ENCODE results near the gene EFHD1.
"Not testable (repeated sequence)": the region's sequence is repeated elsewhere in the genome, so short reads cannot be mapped to it uniquely, and the experiment has no call there.

EFHD1 gene

GRCh38 chr2:232699110-232699509, 65.7 kb downstream of the EFHD1 start:
- H3K4me3 ChIP-seq (ENCODE audit: low read depth, low read length) = no peak overlapping the region; the same call in 1 of the 2 replicates
- no peak for TF ChIP-seq CTCF (IDR thresholded peaks at IDR 0.05; ENCODE audit: low read depth, low read length, missing control alignments)
- no peak for DNase-seq (ENCODE audit: low read depth)

DNA sequence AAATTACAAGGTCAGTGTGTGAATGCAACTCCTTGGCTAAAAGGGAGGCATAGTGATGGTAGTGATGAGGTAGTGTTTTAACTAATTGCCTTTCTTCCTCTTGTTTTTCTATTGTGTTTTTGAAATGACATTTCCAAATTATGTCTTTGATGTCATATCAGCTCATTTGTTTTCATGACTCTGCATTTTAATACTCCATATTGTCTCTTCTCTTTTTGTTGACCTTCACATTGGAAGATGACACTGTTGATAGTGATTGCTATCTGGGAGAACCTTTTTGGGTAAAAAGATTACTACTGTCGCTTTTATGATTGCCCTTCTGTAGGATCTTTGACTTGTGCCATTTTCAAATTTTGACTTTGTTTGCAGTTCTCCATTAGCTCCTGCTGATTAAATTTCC, 66.8 kb downstream of the EFHD1 start:
- H3K4me3 ChIP-seq (ENCODE audit: low read depth, low read length) = no peak overlapping the region
- no peak for DNase-seq (ENCODE audit: low read depth)
- TF ChIP-seq CTCF (IDR thresholded peaks at IDR 0.05; ENCODE audit: low read depth, low read length, missing control alignments) = no peak

GRCh38 chr2:232707076-232707475, 73.7 kb downstream of the EFHD1 start:
- no peak overlapping the region for H3K4me3 ChIP-seq (ENCODE audit: low read depth, low read length)
- no peak for TF ChIP-seq CTCF (IDR thresholded peaks at IDR 0.05; ENCODE audit: low read depth, low read length, missing control alignments)
- DNase-seq (ENCODE audit: low read depth) = no peak

DNA sequence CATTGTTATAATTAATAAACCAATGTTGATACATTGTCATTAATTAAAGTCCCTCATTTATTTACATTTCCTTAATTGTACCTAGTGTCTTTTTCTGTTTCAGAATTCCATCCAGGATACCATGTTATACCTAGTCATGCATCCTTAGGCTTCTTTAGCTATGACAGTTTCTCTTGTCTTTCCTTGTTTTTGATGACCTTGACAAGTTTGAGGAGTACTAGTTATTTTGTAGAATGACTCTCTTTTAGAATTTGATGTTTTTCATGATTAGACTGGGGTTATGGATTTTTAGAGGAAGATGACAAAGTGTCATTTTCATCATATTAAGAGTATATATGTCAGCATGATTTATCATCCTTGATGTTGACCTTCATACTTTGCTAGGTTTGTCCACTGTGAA, 80.1 kb downstream of the EFHD1 start:
- no peak for TF ChIP-seq CTCF (IDR thresholded peaks at IDR 0.05; ENCODE audit: low read depth, low read length, missing control alignments)

GRCh38 chr2:232714969-232715368, 81.6 kb downstream of the EFHD1 start:
- no peak overlapping the region for H3K4me3 ChIP-seq (ENCODE audit: low read depth, low read length)
- TF ChIP-seq CTCF (IDR thresholded peaks at IDR 0.05; ENCODE audit: low read depth, low read length, missing control alignments) = no peak
- DNase-seq (ENCODE audit: low read depth) = no peak

More for the DNA sequence above, 80.1 kb downstream of the EFHD1 start:
- H3K4me3 ChIP-seq (ENCODE audit: low read depth, low read length) = no peak overlapping the region
- DNase-seq (ENCODE audit: low read depth) = no peak

- DNase-seq (ENCODE audit: low read depth); H3K4me3 ChIP-seq (ENCODE audit: low read depth, low read length): not testable (repeated sequence)
These were observed 86.7 kb downstream of the EFHD1 start for GRCh38 chr2:232720056-232720455.

DNA sequence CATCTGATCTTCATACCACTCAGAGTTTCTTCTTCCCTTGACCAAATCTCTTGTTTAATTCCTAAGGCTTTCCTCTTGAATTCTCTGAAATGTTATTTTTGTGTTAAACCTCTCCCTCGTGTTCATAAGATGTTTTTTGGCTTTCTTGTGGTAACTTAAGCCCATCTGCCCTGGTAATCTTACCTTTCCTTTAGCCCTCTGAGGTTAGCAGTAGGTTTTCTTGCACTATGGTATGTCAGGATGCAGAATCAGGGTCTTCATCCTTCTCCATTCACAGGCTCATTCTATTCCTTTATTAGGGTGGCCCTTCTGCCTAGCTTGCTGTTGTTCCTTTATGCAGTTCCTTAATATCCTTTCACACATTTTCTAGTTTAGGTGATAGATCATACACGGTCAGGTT, 87.9 kb downstream of the EFHD1 start:
- no peak for DNase-seq (ENCODE audit: low read depth)
- H3K4me3 ChIP-seq (ENCODE audit: low read depth, low read length) = no peak overlapping the region
- TF ChIP-seq CTCF (IDR thresholded peaks at IDR 0.05; ENCODE audit: low read depth, low read length, missing control alignments) = no peak

GRCh38 chr2:232721882-232722281, 88.5 kb downstream of the EFHD1 start:
- no peak for DNase-seq (ENCODE audit: low read depth)
- no peak for TF ChIP-seq CTCF (IDR thresholded peaks at IDR 0.05; ENCODE audit: low read depth, low read length, missing control alignments)

More at GRCh38 chr2:232721882-232722281, 88.5 kb downstream of the EFHD1 start:
- no peak overlapping the region for H3K4me3 ChIP-seq (ENCODE audit: low read depth, low read length)
